CD4-positive, alpha-beta T cell treated with Interleukin-6 at 100 ng/mL for 8 hours (primary cell): ENCODE measurements around the gene TTC9.
A peak's percentile ranks its signal among the peaks of the same experiment; 100 is the strongest.

Experiments used
- DNase-seq: peaks from one replicate; pipeline ENCODE4 v3.0.0-alpha.2; 2020; ENCODE audit warnings: mixed read lengths, low spot score

TTC9 gene

GRCh38 chr14:70641548-70642302 lies at the start of gene TTC9:
Gene TTC9, plus strand, starts transcription at chr14:70641916. Its CDS starts 214 bp downstream, at chr14:70642130.
- DNase-seq: peak; percentile 13

GRCh38 chr14:70594461-70594860 lies 47.3 kb upstream of the TTC9 start:
- DNase-seq: no peak

DNA sequence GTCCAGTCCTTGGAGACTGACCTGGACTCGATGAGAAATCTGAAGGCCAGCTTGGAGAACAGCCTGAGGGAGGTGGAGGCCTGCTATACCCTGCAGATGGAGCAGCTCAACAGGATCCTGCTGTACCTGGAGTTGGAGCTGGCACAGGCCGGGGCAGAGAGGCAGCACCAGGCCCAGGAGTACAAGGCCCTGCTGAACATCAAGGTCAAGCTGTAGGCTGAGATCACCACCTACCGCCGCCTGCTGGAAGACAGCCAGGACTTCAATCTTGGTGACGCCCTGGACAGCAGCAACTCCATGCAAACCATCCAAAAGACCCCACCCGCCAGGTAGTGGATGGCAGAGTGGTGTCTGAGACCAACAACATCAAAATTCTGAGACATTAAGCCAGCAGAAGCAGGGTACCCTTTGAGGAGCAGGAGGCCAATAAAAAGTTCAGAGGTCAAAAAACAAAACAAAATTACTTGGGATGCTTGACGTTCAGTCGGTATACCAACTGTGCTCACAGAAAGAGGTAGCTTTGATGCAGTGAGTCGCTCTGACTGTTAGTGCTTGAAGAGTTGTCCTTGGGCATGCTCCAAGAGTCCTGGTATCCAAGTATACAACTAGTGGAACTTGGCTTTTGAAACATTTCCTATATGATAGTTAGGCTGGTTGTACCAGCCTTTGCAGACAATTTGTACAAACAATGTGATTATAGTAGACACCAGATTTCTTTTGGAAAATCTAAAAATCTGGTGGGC lies 46.1 kb upstream of the TTC9 start:
- no peak for DNase-seq

DNA sequence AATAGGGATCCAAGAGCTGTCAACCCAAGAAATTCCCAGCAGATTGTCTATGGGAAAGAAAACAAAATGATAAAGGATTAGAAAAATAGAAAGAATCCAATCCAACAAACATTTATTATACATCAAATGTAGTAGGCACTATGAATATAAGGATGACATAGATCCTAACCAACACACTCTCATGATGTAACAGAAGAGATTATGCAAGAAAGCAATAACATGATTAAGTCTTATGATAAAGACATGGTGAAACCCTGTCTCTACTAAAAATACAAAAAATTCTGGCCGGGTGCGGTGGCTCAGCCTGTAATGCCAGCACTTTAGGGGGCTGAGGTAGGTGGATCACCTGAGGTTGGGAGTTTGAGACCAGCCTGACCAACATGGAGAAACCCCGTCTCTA lies 44.0 kb upstream of the TTC9 start:
- no peak for DNase-seq

DNA sequence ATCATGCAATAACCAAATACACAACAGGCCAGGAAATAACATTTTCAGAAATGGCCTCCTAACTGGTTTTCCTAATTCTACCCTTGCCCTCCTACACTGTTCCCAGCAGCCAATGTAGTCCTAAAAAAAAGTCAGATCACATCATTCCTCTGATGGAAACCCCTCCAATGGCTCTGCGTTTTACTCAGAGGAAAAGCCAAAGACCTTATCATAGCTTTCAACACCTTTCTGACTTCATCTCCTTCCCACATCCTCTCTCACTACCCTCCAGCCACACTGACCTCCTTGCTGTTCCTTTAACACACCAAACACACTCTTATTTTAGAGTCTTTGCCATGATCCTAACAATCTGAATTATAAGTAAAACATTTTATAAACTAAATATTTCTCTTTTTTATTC lies 42.4 kb upstream of the TTC9 start:
- no peak for DNase-seq

- DNase-seq: peak; percentile 89
These were observed 41.1 kb upstream of the TTC9 start, which contains the start of gene MED6 for GRCh38 chr14:70600382-70601157. Gene MED6, minus strand, starts transcription at chr14:70600655. Its CDS starts 18 bp downstream, at chr14:70600637.

- no peak for DNase-seq
These were observed 40.6 kb upstream of the TTC9 start for GRCh38 chr14:70601162-70601561.

DNA sequence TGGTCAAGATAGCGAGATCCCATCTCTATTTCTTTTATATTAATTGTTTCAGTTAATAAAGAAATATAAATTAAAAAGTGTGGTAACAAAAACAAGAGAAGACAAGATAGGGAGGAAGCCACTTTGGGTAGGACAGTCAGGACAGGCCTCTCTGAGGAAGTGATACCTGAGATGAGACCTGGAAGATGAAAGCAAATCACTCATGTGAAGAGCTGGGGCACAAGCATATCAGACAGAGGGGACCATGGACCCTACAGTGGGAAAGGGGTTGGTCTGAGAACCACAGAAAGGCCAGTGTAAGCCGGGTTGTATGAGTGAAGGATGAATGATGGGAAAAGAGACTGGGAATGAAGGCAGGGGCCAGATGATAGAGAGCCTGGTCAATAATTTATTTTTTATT lies 39.5 kb upstream of the TTC9 start:
- no peak for DNase-seq

GRCh38 chr14:70611216-70611615 lies 30.5 kb upstream of the TTC9 start:
- DNase-seq: no peak

- DNase-seq: no peak
These were observed 25.1 kb upstream of the TTC9 start for GRCh38 chr14:70616646-70617045.

DNA sequence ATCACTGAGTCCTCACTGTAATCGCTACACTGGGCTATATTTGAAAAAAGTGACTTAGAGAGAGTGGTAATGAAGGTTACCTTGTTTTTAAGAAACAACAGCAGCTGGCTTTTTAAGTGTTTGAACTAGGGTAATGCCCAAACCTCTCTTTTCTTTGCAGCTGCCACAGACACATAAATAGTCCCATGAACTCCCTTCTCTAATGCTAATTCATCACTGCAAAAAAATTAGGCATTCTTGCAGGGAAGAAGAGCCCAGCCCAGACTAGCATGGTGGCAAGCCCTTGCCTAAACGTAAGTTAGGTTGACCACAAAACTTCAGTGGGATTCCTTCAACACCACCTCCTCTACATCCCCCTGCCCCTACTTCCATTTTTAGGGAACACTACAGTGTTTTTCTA lies 23.4 kb upstream of the TTC9 start:
- no peak for DNase-seq

GRCh38 chr14:70619708-70620107 lies 22.0 kb upstream of the TTC9 start:
- DNase-seq: no peak

GRCh38 chr14:70622111-70622712 lies 19.5 kb upstream of the TTC9 start:
- DNase-seq: peak; percentile 55

- no peak for DNase-seq
These were observed 16.7 kb upstream of the TTC9 start for GRCh38 chr14:70624972-70625371.

- DNase-seq: no peak
These were observed 9.8 kb upstream of the TTC9 start for GRCh38 chr14:70631948-70632347.

DNA sequence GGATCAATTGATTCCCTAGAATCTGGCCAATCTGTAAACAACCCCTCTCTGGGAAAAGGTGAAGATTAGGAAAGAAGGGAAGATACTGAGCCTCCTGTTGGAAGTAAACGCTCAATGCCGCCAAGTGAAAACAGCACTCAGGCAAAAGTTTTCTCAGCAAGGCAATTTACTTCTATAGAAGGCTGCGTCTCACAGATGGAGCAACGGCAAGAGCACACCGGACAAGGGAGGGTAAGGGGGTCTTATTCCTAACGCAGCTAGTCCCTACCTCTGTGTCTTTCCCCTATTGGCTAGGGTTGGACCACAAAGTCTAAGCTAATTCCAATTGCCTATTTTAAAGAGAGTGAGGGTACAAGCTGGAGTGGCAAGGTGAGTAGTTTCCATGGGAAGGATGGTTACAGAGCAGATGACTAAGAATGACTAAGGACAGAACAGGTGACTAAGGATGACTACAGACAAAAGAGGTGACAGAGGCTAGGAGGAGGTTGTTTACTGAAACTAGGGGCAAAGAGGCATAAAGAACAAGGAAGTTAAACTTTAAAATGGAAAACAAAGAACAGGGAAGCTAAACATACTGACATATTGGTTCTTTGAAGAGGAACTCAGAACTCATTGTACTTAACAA lies 5.6 kb upstream of the TTC9 start:
- DNase-seq: no peak

- no peak for DNase-seq
These were observed 3.3 kb upstream of the TTC9 start for GRCh38 chr14:70638416-70638815.

GRCh38 chr14:70640938-70641547 lies 673 bp upstream of the TTC9 start:
- DNase-seq: peak; percentile 50

DNA sequence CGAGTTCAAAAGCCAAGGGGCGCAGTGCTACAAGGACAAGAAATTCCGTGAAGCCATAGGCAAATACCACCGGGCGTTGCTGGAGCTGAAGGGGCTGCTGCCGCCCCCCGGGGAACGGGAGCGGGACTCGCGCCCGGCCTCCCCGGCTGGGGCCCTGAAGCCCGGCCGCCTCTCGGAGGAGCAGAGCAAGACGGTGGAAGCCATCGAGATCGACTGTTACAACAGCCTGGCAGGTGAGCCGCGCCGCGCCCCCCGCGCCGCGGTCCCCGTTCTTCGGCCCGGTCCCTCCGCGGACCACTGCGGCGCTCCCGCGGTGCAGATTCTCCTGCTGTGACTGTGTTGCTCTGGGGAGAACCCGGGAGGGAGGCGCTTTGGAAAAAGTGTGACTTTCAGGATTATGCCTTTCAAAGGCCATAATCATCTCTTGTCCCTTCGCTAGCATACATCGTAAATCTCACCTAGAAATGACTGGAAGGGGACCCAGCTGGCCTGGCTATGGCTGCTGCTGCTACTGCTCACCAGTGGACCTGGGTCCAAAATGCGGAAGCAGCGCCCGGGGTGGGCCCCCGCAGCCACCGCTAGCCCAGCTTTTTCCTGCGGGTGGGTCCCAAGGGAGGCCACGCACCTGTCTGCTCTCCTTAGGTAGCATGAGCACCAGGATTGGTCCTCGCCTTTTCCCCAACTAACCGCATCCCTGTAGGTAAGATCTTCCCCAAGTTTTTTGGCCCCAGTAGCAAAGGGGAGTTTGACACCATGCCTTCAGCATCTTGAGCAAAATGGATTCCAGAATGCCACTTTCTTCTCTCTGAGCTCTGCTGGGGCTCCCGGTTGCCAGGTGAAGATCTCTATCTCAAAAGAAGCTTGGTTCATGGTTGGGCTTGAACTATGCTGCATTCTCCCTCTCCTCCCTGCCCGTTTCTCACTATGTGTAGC lies 853 bp downstream of the TTC9 start:
- DNase-seq: peak; percentile 13

- no peak for DNase-seq
These were observed 2.3 kb downstream of the TTC9 start for GRCh38 chr14:70643967-70644366.
